Uterus (tissue), 2 donors: ENCODE data around the gene MOGAT2.
"Not testable (repeated sequence)": the region's sequence is repeated elsewhere in the genome, so short reads cannot be mapped to it uniquely, and the experiment has no call there.

ENCODE experiments used
- CTCF ChIP-seq, 4 experiments: fragments of 200-600 bp in 2 of 4; fragments of 450-650 bp in 2 of 4; sonication (generic) in 2 of 4; IDR thresholded peaks; one replicate each; pipeline ENCODE4 v1.5.1; 2016 to 2019; ENCODE audit warnings: antibody characterized with exemption in 4 of 4, mild to moderate bottlenecking in 2 of 4, moderate library complexity in 1 of 4
- POLR2A ChIP-seq, 2 donors: fragments of 450-650 bp; IDR thresholded peaks; one replicate each; pipeline ENCODE4 v1.6.1; 2016; ENCODE audit warnings: antibody characterized with exemption in 2 of 2, mild to moderate bottlenecking in 1 of 2, moderate library complexity in 1 of 2

- TF ChIP-seq CTCF, POLR2A (IDR thresholded peaks at IDR 0.05): not testable (repeated sequence)
These were observed 37.3 kb downstream of the MOGAT2 start for GRCh38 chr11:75754933-75755332.
